ENCODE results near the gene TMF1. TPM values are rescaled to one million over a fixed set of nuclear protein-coding genes. Genes with fewer than 3 reads are reported as not detected.

Gene TMF1
- total and polyA plus RNA-seq, 10 of the 15 experiments (the other 5 are each of a cell fraction or from before 2014, with no cell fraction given) = 7.1 to 24.5 (median 18.6) TPM

DNA sequence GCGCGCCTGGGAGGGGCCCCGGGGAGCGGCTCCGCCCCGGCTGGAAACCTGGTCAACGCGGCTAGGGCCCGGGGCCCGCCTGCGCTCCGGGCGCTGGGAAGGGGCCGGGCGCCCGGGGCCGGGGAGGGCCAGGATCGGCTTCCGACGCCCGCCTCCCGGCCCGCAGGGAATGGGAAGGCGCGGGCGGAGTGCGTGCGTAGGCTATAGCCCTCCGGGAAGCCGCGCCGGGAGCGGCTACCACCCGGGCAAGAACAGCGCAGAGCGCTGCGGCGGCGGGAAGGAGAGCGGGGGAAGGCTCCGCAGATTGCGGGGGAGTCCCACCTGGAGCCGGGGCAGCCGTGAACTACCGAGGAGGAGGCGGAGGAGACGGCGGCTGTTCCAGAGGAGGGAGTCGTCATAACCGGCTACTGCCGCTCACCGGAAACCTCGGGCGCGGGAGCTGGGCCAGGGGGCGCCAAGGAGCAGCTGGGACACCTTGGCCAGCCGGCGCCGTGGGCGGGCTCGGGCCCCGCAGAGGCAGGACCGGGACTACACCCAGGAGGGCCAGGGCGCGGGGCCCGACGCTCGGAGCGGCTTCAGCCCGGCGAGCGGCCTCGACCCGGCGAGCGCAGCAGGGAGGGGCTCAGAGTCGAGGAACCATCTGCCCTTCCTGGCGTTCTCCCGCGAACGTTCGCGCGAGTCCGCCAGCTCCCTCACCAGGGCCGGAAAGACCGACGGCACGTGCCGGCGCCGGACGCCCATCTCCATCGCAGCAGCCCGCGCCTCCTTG, 38.7 kb downstream of the TMF1 start, which contains the start of gene EOGT:
Gene EOGT, minus strand, starts transcription at position 432 of the 769 bp plus-strand sequence. CDS start 3,838 bp downstream, outside the sequence.
- CTCF ChIA-PET = interaction anchor here (0.7 to 2.4 kb wide), 13 partner anchors 13 to 108 kb away, joined by 3 to 6 read pairs (median 4); partner anchors contain the start of gene ARL6IP5
- no peaks in the 10 kb centered on the region for H3K27me3 ChIP-seq (replicated peaks in 1 of 2; ENCODE audit: control insufficient read depth in 2 of 2, insufficient read depth in 2 of 2, low read length in 1 of 2)
- H3K27ac ChIP-seq (ENCODE audit: control insufficient read depth, insufficient read depth) = peak within 1 kb of the TSS; percentile 64
- SMC1A ChIA-PET (ENCODE audit: uncharacterized antibody, unreplicated experiment) = interaction anchor here (1.0 to 1.2 kb wide), 2 partner anchors 38 to 80 kb away, joined by 3 read pairs; partner anchors contain the start of gene TMF1
- H3K4me1 ChIP-seq (ENCODE audit: control insufficient read depth, insufficient read depth, low read length) = peaks cover 7% of the 10 kb centered on the region; the same call in 1 of the 2 replicates
- peak within 1 kb of the TSS; percentile 91 for H2AFZ ChIP-seq (ENCODE audit: control insufficient read depth, low read depth, low read length)
- no peaks in the 10 kb centered on the region for H3K9me3 ChIP-seq (replicated peaks; ENCODE audit: control insufficient read depth, insufficient read depth, low read length)
- DNase-seq (ENCODE audit: low read depth, low spot score) (peak; percentile 15), FAIRE-seq (no peak), ATAC-seq (peak; percentile 86)
- BruUV-seq (replicated peaks) = no TSS peak
- H3K36me3 ChIP-seq (ENCODE audit: control insufficient read depth in 2 of 2, insufficient read depth in 2 of 2, low read length in 1 of 2) = no peaks in the 10 kb centered on the region; a peak in 2 of 4 replicates
- peak within 1 kb of the TSS; percentile 87 for H3K4me3 ChIP-seq
- intact Hi-C loops (cut with micrococcal nuclease; ENCODE audit: unreplicated experiment) = loop anchor here (5.0 to 10.0 kb wide), 2 partner anchors 74 to 291 kb away; no protein-coding TSS in a partner anchor
- WGBS (ENCODE audit: insufficient coverage, insufficient replicate concordance, low lambda C conversion rate, missing lambda C conversion rate) = 1% methylated on average over 81 of the region's 96 CpGs
- no peaks in the 10 kb centered on the region for H3K79me2 ChIP-seq (ENCODE audit: control insufficient read depth, insufficient read depth, low read length)
- H4K20me1 ChIP-seq (ENCODE audit: control insufficient read depth, insufficient read depth) = no peaks in the 10 kb centered on the region
- H3K4me2 ChIP-seq (ENCODE audit: control insufficient read depth, insufficient read depth) = peak within 1 kb of the TSS; percentile 97
- POLR2A ChIA-PET = interaction anchor here (0.6 to 1.2 kb wide), 2 partner anchors 38 to 165 kb away, joined by 3 to 5 read pairs; partner anchors contain the start of gene TMF1
- peak within 1 kb of the TSS; percentile 80 for H3K9ac ChIP-seq (ENCODE audit: control insufficient read depth, insufficient read depth, low read length)
- in situ Hi-C loops (cut with MboI) = no loop called here
- RAD21 ChIA-PET (ENCODE audit: unreplicated experiment) = interaction anchor here (0.8 to 1.6 kb wide), 3 partner anchors 68 to 78 kb away, joined by 4 read pairs; partner anchors contain the start of gene ARL6IP5
- 0 out of 2 replicates have a peak, but pooled peaks have one; percentile 54 for TF ChIP-seq RB1 (IDR thresholded peaks at IDR 0.05; ENCODE audit: borderline replicate concordance)
- no peak for TF ChIP-seq JUND (IDR thresholded peaks at IDR 0.05; ENCODE audit: low read depth, low read length)
- TF ChIP-seq SIX5 (IDR thresholded peaks at IDR 0.05; ENCODE audit: low read depth, low read length, severe bottlenecking) = no peak
- TF ChIP-seq, protein P1, sequence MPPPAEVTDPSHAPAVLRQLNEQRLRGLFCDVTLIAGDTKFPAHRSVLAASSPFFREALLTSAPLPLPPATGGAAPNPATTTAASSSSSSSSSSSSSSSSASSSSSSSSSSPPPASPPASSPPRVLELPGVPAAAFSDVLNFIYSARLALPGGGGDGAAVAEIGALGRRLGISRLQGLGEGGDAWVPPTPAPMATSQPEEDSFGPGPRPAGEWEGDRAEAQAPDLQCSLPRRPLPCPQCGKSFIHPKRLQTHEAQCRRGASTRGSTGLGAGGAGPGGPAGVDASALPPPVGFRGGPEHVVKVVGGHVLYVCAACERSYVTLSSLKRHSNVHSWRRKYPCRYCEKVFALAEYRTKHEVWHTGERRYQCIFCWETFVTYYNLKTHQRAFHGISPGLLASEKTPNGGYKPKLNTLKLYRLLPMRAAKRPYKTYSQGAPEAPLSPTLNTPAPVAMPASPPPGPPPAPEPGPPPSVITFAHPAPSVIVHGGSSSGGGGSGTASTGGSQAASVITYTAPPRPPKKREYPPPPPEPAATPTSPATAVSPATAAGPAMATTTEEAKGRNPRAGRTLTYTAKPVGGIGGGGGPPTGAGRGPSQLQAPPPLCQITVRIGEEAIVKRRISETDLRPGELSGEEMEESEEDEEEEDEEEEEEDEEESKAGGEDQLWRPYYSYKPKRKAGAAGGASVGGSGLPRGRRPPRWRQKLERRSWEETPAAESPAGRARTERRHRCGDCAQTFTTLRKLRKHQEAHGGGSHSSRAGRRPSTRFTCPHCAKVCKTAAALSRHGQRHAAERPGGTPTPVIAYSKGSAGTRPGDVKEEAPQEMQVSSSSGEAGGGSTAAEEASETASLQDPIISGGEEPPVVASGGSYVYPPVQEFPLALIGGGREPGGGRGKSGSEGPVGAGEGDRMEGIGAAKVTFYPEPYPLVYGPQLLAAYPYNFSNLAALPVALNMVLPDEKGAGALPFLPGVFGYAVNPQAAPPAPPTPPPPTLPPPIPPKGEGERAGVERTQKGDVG (CRISPR knock-in tag; IDR thresholded peaks at IDR 0.05) = no peak
- TF ChIP-seq POLR2A (IDR thresholded peaks at IDR 0.05; ENCODE audit: low read depth, low read length) = peak; percentile 82
- TF ChIP-seq, protein P2, sequence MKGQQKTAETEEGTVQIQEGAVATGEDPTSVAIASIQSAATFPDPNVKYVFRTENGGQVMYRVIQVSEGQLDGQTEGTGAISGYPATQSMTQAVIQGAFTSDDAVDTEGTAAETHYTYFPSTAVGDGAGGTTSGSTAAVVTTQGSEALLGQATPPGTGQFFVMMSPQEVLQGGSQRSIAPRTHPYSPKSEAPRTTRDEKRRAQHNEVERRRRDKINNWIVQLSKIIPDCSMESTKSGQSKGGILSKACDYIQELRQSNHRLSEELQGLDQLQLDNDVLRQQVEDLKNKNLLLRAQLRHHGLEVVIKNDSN (IDR thresholded peaks at IDR 0.05; ENCODE audit: borderline replicate concordance, extremely low read length, insufficient read depth, low read depth, low read length) = peak; percentile 65
- TF ChIP-seq BACH1 (IDR thresholded peaks at IDR 0.05; ENCODE audit: borderline replicate concordance) = peak; percentile 69; the same call in 1 of the 2 replicates
- TF ChIP-seq MEF2A (IDR thresholded peaks at IDR 0.05; ENCODE audit: insufficient read depth, low read depth, low read length) = 0 out of 2 replicates have a peak, but pooled peaks have one; percentile 2
- TF ChIP-seq YY1 (IDR thresholded peaks at IDR 0.05; ENCODE audit: low read depth, low read length) = peak; percentile 28; the same call in 1 of the 2 replicates
- TF ChIP-seq PML (IDR thresholded peaks at IDR 0.05; ENCODE audit: low read length) = 0 out of 2 replicates have a peak, but pooled peaks have one; percentile 33
- peak; percentile 66; the same call in 1 of the 2 replicates for TF ChIP-seq TARDBP (IDR thresholded peaks at IDR 0.05; ENCODE audit: borderline replicate concordance)
- TF ChIP-seq TCF12 (IDR thresholded peaks at IDR 0.05; ENCODE audit: low read depth, low read length) = peak; percentile 70
- no peak; the same call in 1 of the 2 replicates for TF ChIP-seq TAF1 (IDR thresholded peaks at IDR 0.05; ENCODE audit: borderline replicate concordance, low read depth, low read length)
- peak; percentile 93 for TF ChIP-seq IKZF1 (conservative IDR thresholded peaks at IDR 0.05)
- no peak for TF ChIP-seq SREBF2 (IDR thresholded peaks at IDR 0.05; ENCODE audit: low read length)
- no peak for TF ChIP-seq CBFB (IDR thresholded peaks at IDR 0.05; ENCODE audit: low read depth)
- TF ChIP-seq CBX5 (IDR thresholded peaks at IDR 0.05; ENCODE audit: low read depth) = no peak

Data from GM12878 (cell line).